NK-92 (cell line): ENCODE data around the gene TMTC1.

Experiments
- DNase-seq: peaks from one replicate; lab custom pipeline; 2025; ENCODE audit not compliant: unreplicated experiment; lab: John Stamatoyannopoulos, UW

TMTC1 gene

GRCh38 chr12:29741342-29742241, 42.1 kb downstream of the TMTC1 start:
- DNase-seq, result no peak

DNA sequence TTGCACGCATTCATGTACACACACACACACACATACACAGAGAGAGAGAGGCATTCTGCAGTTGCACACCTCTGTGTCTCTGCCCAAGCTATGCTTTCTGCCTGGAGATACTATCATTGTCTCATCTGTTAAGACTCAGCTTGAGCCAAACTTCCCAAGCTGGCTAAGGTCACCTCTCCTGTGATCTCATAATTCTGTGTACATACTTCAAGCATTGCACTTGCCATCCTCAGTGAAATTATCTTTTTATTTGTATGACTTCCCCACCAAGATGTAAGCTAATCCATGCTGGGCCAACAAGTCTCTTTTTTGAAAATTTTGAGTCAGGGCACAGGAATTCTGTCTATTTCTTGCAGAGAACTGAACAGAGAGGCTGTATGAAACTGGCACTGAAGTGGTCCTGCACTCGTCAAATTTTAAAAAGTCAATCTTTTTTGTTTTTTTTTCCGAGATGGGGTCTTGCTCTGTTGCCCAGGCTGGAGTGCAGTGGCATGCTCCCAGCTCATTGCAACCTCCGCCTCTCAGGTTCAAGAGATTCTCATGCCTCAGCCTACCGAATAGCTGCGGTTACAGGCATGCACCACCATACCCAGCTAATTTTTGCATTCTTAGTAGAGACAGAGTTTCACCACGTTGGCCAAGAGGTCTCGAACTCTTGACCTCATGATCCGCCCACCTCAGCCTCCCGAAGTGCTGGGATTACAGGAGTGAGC, 44.3 kb downstream of the TMTC1 start:
- DNase-seq, result no peak

GRCh38 chr12:29738365-29738764, 45.4 kb downstream of the TMTC1 start:
- DNase-seq, result no peak

DNA sequence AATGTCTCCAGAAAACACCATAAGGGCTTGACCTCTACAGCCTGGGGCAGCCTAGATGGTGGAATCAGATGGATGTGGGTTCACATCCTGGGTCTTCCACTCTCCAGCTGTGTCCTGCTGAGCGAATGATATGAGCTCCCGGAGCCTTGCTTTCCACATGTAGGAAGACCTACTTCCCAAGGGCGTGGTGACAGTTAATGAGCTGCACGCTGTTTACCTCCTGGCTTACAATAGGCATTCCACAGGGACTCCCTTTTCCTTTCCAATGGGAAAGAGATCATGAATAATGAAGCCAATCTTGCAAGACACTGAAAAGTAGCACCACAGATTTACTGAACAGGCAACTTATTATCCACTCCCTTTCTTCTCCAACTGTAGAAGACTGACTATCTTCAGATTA, 46.1 kb downstream of the TMTC1 start:
- no peak for DNase-seq

GRCh38 chr12:29735604-29736003, 48.1 kb downstream of the TMTC1 start:
- DNase-seq, result no peak

DNA sequence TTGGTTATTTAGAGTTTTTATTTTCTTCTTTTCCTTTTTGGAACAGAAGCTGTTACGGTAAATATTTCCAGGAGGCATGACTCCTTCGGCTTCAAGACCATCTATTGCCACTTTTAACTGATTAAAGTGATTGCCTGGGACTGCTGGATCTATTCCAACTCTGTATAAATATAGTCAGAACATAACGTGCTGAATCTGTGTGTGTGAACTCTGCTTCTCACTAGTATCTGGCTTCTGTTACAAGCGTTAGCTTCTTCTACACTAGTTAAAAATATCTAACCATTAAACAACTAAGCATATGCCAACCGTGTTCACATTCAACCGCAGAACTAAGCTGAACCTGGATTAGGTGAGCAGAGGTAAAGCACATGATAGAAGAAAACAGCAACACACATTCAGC, 49.0 kb downstream of the TMTC1 start:
- DNase-seq, result no peak

GRCh38 chr12:29734305-29734704, 49.4 kb downstream of the TMTC1 start:
- no peak for DNase-seq

DNA sequence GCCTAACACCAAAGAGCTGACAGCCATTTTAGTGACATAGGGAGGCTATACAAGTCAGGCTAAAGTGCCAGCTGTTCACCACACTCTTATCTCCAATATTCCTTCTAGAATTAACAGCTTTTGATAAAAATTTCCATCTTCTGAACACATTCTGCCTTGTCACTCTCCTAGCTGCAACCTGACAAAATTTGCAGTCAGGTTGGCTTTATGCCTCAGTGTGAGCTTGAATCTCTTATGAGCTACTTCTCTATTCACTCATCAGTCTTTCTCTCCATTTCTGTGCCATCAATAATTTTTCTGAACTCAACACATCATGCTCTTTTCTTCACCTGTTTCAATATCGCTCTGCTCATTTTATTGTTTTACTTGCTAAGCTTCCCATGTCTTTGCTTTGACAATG, 50.2 kb downstream of the TMTC1 start:
- DNase-seq, result no peak

DNA sequence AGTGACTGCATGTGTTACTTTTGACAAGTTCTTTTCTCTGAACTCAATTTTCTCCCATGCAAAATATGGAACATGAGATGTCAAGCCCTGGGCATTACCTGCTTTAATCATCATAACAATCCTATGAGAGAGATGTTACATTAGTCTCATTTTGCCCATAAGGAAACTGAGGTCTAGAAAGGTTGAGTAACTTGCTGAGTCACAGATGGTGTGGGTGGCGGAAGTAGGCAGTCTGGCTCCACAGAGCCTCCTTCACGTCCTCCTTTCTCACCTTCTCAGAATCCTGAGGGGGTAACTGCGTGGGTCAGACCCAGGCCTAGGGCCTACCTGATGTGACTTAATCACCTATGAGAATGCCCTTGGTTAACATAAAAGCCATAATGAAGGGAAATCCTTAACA, 50.7 kb downstream of the TMTC1 start:
- no peak for DNase-seq

- DNase-seq, result no peak
Observed at GRCh38 chr12:29732593-29732992, 51.1 kb downstream of the TMTC1 start.

DNA sequence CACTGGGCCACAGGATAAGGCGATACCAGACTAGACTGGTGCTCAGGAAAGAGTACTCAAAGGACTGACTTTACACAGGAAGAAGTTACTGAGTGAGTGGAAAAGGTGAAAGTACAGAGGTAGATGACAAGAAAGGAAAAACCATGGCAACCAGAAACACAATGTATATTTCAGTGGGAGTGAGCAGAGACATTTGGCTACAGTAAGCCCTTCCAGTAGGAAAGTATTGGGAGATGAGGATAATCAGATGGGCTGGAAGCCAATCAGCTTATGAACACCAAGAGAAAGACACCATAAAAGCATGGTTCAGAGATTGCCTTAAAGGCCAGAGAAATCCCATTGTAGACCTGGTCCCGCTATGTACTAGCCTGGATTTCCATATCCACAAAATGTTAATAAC, 51.6 kb downstream of the TMTC1 start:
- no peak for DNase-seq

GRCh38 chr12:29731591-29731990, 52.2 kb downstream of the TMTC1 start:
- DNase-seq, result no peak

- DNase-seq, result no peak
Observed at GRCh38 chr12:29730481-29730880, 53.3 kb downstream of the TMTC1 start.

DNA sequence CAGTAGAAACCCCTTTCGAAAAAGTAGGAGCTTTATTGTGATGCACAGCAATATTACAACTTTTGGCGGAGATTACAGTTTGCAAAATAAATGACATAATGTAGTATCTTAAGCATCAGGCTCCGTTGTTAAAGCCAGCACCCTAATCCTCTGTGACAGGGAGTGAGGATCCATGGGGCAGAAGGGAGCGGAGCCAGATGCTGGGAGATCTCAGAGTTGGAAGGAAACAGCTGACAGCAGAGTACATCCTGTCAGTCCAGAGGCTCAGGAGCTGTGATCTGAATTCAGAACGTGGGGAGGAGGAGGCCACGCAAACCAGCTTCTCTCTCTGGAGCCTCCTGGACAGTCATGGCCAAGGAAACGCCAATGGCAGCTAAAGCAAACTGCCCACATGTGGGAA, 55.7 kb downstream of the TMTC1 start:
- no peak for DNase-seq

GRCh38 chr12:29726741-29727348, 56.9 kb downstream of the TMTC1 start:
- DNase-seq, result no peak

- DNase-seq, result no peak
Observed at GRCh38 chr12:29726321-29726692, 57.4 kb downstream of the TMTC1 start.

DNA sequence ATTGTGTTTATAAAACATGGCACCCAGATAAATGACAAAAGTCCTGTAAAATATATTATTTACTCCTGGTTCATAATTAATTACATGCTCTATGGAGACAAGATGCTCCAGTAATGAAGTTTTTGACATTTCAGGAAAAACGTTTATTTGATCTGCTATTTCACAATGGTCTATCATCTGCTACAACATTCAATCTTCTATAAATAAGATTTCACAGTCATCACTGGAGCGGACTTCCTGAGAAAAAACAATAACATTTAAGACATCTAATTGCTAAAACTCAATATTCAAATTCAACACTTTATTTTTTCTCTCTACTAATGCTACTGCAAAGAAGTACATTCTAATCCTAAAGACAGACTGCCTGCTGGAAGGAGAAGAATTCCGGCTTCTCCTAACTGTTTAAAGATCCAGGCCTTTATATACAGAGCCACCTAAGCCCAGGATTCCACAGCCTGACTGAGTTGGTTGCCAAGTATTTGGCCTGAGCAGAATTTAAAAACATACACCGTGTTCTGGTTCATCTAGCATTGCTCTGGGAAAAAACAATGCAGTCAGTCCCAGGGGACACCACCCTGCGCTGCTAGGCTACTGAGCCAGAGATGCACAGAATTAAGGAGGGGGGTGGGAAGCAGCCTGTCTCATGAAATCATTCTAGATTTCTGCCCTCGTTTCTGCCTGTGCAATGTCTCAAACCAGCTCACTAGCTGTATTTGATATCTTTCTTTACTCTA, 58.0 kb downstream of the TMTC1 start:
- DNase-seq, result no peak

- DNase-seq, result no peak
Observed at GRCh38 chr12:29722164-29722563, 61.6 kb downstream of the TMTC1 start.

GRCh38 chr12:29719381-29719780, 64.4 kb downstream of the TMTC1 start:
- DNase-seq, result no peak

DNA sequence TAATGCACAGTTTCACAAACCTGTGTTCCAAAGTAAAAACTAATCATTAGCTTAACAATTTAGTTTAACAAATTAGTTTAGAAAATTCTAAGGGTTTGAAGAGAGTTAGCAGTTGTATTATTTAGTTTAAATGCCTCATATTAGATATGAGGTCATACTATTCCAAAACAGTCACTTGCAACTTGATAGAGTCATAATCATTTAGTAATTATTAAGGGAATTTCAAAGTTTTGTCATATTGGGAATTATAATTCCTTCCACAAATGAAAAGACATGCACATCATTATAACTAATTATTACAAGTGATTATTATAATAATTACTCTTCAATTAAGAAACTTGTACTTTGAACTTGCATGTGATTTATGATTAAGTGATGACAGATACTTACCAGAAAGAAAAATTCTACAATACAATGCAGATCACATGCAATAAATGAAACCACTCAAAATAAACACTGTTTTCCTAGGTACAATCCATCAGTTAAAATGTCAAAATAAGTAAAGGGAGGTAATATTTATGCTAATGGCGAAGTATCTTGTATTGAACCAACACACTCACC, 66.1 kb downstream of the TMTC1 start:
- DNase-seq, result no peak

GRCh38 chr12:29714966-29715365, 68.8 kb downstream of the TMTC1 start:
- no peak for DNase-seq
